H1 (cell line): ENCODE data around the gene VIPR2.

Source experiments
- CTCF ChIP-seq, 3 experiments: IDR thresholded peaks; 1 replicate in 2 of 3; 2 replicates in 1 of 3; pipeline versions ENCODE4 v1.5.1 to v1.6.1; 2011; ENCODE audit warnings: low read length in 3 of 3, mild to moderate bottlenecking in 3 of 3, inconsistent platforms in 2 of 3, low read depth in 1 of 3, moderate library complexity in 1 of 3; ENCODE audit not compliant: insufficient read depth in 1 of 3; ENCODE audit errors: control extremely low read depth in 1 of 3
- EZH2 ChIP-seq: fragments of 200-600 bp; sonication (generic); IDR thresholded peaks from 2 replicates; pipeline ENCODE4 v1.7.1; 2012; ENCODE audit warnings: low read depth, mild to moderate bottlenecking, moderate library complexity, low read length, inconsistent platforms; ENCODE audit not compliant: severe bottlenecking
- POLR2A ChIP-seq, 2 experiments: IDR thresholded peaks; 1 replicate in 1 of 2; 2 replicates in 1 of 2; pipeline ENCODE4 v1.6.1; 2011; ENCODE audit warnings: low read depth in 2 of 2, low read length in 2 of 2, mild to moderate bottlenecking in 2 of 2; ENCODE audit errors: control extremely low read depth in 1 of 2
- RAD21 ChIP-seq, 2 experiments: IDR thresholded peaks in 1 of 2; conservative IDR thresholded peaks in 1 of 2; 2 replicates each; pipeline ENCODE4 v1.6.1; 2011; ENCODE audit warnings: low read depth in 2 of 2, low read length in 2 of 2, improper control_type of control experiment in 1 of 2, inconsistent platforms in 1 of 2, mild to moderate bottlenecking in 1 of 2, moderate library complexity in 1 of 2
- SRF ChIP-seq: IDR thresholded peaks from 2 replicates; pipeline ENCODE4 v1.6.1; 2011; ENCODE audit warnings: mild to moderate bottlenecking, low read depth, low read length, moderate library complexity

GRCh38 chr7:159068488-159068811 is 76.2 kb downstream of the VIPR2 start:
- TF ChIP-seq CTCF (IDR thresholded peaks at IDR 0.05; ENCODE audit: control extremely low read depth in 1 of 3, insufficient read depth in 1 of 3, low read depth in 1 of 3, low read length in 3 of 3) (no peak), EZH2 (no peak), RAD21 (IDR thresholded peaks at IDR 0.05 in 1 of 2, conservative IDR thresholded peaks at IDR 0.05 in 1 of 2; ENCODE audit: low read depth in 2 of 2, low read length in 2 of 2) (no peak), POLR2A (IDR thresholded peaks at IDR 0.05; ENCODE audit: control extremely low read depth in 1 of 2, low read depth in 2 of 2, low read length in 2 of 2) (no peak), SRF (no peak)
